ENCODE results near the gene CPN2.

The CPN2 gene

DNA sequence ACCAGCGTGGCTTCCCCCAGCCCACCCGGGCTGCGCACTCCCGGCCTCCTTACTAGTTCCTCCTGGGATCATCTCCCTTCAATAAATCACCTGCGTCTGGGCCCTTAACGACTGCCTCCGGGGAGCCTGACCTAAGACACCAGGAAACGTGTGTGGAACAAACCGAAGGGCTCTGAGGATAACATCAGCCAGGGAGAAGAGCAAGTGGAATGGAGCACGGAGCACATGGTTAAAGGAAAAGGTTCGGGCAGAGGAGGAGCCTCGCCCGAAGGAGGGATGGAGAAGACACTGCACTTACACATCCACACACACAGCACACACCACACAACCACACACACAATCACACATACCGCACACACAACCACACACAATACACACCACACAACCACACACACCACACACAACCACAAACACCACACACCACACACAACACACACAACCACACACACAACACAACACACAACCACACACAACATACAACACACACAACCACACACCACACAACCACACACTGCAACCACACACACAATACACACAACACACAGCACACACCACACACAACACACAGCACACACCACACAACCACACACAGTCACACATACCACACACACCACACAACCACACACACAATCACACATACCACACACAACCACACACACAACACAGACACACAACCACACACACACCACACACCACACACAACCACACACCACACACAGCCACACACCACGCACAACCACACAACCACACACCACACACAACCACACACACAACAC is 24.7 kb downstream of the CPN2 start:
- DNase-seq: no peak

DNA sequence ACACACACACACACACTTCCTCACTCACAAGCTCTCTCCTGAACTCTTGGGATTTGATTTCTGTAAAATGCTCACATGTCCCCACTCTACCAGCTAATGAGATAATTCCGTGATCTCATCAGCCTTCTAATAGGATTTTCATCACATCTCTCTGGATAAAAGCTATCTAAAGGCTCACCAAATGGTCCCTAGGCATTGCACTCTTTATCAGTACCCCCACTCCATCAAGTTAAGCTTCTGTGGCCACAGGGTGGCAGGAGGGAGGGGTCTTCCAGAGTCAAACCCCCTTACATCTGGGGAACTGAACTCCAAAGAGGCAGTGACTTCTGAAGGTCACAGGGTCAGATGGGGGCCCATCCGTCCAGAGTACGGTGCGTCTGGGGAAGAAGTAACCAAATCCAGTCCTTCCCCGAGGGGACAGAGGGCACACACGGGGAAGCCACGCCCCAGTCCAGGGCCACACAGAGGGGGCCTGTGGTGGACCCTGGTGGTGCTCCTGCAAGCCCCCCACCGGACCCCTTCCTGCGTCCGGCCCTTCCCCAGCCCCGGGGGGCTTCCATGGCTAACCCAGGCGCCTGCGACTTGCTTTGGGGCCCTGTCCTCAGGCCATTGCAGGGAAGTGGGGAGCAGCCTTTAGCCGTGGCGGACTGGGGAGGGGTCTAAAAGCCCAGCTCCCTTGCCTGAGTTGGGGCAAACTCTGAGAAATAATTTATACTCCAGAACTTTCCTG is 25.5 kb downstream of the CPN2 start:
- DNase-seq: no peak

- DNase-seq: no peak
Measured at GRCh38 chr3:194324823-194325327, 26.3 kb downstream of the CPN2 start.

GRCh38 chr3:194323785-194324735 is 27.1 kb downstream of the CPN2 start:
- DNase-seq: peak; percentile 43

DNA sequence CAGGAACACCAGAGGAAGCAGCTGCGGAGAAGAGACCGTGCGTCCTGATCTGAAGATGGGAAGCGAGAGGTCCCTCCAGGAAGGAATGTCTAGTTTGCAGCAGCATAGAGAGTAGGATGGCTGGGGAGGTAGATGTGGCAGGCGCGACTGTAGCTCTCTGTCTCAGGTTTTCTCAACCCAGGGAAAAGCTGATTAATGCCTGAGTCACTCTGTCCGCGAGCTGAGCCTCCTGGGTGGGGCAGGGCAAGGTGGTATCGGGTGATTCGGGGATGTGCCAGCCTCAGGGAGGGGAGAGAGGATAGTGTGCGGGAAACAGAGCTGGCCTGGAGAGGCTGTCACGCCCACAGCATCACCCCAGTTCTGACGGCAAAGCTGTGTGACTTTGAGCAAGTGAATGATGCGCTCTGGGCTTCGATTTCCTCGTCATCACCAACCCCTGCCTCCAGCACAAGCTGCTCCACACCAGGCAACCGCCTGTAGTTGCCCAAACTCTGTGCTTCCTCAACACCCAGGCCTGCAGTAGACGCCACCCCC is 28.4 kb downstream of the CPN2 start:
- no peak for DNase-seq

DNA sequence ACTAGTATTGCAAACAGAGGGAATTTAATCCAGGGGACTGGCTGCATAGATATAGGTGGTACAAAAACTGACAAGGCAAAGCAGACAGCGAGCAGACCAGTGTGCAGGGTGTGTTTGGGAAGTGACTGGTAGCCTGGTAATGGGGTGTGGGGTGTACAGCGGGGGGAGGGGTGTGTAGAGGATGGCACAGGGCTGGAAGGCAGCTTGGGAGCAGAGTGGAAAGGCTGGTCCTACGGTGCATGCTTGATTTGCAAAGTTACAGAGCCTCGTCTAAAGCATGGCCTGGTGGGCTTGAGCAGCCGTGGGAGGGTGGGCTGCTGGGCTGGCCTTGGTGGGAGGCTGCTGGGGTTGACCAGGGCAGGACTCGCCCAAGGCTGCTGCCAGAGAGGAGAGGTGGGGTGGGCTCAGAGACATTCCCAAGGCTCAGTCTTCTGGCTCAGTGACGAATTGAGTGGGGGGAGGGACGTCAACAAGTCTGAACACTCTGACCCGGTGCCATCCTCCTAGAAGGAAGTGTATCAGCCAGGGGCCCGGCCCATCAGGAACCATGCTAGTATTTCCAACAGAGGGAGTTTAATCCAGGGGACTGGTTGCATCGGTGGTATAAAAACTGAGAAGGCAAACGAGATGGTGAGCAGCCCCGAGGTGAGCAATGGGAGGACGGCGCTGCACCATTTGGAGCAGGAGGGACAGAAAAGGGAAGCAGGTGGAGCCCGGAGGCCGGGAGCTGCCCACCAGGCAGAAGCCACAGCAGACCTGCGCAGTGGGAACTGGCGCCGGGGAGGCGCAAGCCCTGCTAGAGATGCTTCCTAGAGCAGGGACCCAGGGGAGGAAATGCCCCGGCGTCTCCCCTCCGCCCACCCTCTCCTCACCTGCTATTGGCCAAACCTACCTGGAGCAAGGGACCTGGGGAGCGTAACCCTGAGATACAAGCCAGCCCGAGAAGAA is 29.2 kb downstream of the CPN2 start:
- no peak for DNase-seq

DNA sequence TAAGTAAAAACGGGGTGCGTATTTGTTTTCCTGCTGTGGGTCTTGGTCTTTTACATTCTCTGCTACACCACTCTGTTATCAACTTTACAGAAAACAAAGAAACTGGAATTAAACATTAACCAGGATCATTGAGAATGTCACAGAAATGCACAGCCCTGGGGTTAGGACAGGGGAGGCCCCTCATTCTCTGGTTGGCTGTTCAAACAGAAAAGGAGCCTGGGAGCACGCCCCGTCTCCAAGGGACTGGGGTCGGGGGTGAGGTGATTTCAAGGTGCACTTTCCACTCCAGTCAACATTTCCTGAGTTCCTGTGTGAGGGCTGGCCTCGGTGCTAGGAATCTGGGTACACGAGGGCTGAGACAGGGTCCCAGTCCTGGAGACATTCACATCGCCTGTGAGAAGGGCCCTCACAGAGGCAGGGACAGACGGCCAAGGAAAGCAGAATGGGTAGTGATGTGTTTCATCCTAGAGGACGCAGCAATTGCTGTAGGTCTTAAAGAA is 30.3 kb downstream of the CPN2 start:
- DNase-seq: no peak

- no peak for DNase-seq
Measured at GRCh38 chr3:194320100-194320499, 31.0 kb downstream of the CPN2 start.

DNA sequence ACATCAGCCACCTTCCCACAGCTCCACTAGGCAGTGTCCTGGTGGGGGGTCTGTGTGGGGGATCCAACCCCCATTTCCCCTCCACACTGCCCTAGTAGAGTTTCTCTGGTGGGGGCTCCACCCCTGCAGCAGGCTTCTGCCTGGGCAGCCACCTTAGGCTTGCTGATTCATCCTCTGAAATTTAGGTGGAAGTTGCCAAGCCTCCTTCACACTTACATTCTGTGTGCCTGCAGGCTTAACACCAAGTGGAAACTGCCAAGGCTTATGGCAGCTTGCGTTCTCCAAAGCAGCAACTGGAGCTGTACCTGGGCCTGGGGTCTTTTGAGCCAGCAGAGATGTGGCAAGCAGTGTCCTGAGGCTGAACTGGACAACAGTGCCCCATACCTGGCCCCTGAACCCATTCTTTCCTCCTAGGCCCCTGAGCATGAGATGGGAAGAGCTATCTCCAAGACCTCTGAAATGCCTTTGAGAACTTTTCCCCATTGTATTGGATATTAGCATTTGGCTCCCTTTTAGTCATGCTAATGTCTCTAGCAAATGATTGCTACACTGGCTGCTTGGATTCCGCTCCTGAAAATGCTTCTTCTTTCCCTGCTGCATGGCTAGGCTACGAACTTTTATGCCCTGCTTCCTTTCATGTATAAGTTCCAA is 32.5 kb downstream of the CPN2 start:
- no peak for DNase-seq

DNA sequence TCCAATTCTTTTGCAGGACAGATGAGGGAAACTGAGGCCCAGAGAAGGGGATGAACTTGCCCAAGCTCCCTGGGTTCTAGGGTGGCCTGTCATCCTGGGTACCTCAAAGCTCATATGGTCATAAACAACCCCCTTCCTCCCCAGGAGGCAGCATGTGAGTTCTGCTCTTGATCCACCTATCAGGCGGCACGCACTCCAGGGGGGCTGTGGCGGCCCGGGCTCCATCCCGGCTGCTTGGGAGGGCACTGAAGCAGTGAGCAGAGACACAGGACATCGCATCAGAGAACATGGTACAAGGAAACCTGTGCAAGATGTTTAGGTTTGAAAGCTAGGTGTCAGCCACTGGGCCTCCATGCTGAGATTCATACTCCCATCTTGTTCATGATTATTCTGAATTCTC is 34.2 kb downstream of the CPN2 start:
- DNase-seq: no peak

DNA sequence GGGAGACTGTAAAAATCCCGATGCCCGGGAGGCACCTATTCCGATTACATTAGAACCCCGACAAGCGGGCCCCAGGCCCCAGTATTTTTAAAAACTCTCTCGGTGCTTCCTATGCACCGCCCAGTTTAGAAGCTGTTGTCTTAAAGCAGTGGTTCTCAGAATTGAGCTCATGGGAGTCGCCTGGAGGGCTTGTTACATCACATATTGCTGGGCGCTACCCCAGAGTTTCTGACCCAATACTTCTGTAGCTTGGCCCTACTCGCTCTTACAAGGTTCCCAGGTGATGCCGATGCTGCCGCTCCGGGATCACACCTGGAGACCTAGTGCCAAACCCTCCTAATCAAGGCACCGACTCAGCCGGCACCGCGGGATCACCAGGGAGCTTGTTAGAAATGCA is 35.2 kb downstream of the CPN2 start:
- DNase-seq: no peak

DNA sequence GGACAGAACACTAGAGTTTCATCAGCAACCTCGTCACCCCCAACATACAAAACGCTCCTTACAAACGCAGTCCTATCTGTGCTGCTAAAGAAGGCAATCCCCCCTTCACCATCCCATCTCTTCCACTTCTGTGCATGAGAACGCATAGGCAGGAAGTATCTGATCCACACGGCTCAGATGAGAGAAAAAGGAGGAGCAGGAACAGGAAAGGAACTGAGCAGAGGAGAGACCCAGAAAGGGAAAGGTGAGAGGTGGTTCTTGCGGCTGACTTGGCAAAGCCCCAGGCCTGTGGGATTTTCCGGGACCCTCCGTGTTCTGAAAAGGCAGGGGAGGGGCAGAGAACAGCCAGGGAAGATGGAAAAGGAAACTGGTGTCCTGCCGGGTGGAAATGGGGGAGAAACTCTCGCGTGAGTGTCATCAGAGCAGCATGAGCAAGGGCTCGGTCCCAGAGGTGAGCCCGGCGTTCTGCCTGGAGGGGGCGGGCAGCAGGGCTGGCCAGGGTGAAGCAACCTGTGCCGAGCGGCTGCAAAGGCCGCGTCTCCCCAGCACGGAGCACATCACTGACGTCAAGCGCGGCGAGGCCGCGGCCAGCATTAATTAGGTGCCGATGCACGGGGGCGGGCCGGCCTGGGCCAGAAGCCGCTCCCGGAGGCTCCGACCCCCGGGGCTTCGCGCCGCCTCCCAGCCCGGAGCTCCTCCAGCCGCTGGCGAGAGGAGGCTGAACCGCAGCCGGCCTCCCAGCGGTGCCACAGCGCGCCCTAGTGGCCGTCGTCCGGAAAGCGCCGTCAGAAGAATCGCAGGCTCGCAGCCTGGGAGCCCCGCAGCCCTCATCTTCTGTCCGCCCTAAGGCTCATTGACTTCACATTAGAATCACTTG is 35.8 kb downstream of the CPN2 start:
- DNase-seq: peak; percentile 77

DNA sequence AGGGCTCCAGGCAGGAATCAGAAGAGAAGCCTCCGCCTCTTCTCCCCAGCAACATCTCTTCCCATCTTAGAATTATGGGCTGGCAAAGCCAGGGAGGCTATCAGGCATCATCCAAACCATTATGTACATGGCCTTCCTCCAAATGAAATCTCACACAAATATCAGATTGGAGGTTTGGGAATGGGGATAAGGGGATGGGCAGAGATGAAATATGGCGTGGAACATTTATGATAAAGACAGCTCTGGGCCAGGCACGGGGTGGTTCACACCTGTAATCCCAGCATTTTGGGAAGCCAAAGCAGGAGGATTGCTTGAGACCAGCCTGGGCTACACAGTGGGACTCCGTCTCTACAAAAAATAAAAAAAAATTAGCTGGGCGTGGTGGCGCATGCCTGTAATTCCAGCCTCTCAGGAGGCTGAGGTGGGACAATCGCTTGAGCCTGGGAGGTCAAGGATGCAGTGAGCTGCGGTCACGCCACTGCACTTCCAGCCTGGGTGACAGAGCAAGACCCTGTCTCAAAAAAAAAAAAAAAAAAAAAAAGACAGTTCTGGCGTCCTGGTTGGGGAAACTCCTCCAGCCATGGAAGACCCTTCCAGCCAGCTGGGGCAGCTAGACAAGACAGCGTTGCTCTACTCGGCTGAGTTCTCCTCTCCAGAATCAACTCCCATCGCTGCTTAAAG is 36.6 kb downstream of the CPN2 start:
- DNase-seq: no peak

DNA sequence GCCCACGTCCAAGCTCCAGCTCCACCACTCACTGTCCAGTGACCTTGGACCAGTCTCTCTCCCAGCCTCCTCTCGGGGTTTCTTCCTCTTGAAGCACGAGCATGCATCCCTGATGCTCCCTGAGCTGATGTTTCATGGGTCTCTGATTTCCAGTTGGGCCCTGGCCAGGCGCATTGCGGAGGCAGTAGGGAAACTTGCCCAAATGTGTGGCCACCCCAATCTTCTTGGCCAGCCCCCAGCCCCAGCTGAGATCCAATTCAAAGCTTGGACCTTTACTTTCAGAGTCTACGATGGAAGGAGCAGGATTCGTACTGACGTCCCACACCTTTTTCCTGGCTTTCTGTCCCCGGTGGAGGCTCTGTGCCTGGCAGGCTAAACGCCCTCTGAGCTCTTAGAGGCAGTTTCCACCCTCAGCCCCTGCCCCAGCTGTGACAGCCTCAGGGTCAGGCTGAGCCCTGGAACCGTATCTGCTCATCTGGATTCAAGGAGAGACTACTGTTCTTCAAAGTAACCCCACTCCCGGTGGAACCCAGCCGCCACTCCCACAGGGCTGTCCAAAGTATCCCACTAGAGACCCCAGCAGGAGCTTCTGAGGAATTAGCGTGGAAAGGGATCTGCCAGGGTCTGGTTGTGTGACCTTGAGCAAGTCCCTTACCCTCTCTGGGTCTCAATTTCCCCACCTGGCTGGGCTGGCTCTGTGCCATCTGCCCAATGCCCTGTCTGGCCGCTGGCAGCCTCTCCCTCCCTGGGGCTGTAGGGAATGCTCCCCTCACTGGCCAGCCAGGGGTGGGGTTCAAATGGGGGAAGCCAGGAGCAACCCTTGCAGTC is 37.4 kb downstream of the CPN2 start:
- no peak for DNase-seq

DNA sequence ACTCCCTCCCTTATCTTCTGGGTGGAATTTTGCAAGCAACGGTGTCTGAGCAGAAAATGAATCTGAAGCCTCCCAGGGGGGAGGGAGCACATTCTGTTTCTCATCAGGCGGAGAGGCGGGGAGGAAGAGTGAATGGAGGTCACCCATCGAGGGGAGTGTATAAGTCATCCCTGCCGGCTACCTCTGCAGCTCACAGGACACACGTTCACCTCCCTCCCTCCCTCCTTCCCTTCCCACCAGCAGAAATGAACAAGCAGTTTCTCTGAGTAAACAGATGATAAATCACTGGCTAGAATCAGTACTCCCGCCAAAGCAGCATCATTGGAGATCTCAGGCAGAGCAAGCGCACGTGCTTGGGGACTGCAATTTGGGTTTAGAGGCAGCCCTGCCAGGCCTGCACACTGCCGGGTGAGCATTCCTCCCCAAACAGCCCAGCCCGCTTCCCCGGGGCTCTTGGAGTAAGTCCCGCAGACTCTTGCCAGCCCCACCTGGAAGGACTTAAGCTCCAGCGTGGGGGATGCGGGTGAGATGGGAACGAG is 38.3 kb downstream of the CPN2 start:
- DNase-seq: no peak

DNA sequence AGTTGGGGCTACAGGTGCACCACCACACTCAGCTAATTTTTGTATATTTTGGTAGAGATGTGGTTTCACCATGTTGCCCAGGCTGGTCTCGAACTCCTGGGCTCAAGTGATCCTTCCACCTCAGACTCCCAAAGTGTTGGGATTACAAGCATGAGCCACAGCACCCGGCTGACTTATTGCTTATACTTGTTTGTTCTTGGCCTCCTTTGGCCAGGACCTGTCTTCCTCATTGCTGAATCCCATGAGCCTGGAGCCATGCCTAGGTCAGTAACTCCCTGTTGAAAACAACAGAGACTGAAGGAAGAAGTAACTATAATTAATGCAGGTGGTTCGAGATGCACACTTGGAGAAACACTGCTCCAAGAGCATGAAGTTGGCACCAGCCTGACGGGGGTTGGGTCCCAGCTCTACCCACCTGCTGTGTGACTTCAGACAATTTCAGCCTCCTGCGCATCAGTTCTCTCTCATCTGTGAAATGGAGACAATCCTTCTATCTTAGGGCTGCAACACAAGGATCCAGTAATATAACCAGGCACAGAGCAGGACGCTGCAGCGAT is 38.9 kb downstream of the CPN2 start:
- DNase-seq: no peak

GRCh38 chr3:194311000-194311399 is 40.1 kb downstream of the CPN2 start:
- no peak for DNase-seq

Measured in CD4-positive, alpha-beta T cell treated with Interleukin-15 for 1 hour (primary cell).